K562 (cell line): ENCODE measurements around the gene TUBA1A. TPM values are rescaled to one million over a fixed set of nuclear protein-coding genes. Genes with fewer than 3 reads are reported as not detected.
A peak's percentile ranks its signal among the peaks of the same experiment; 100 is the strongest.

Experiments used
- ARNT ChIP-seq, 2 experiments: fragments of 450-650 bp; IDR thresholded peaks; 2 replicates each; pipeline ENCODE4 v1.6.1; 2016; ENCODE audit warnings: mild to moderate bottlenecking in 1 of 2
- C11orf30 ChIP-seq: fragments of 450-650 bp; IDR thresholded peaks from 2 replicates; pipeline ENCODE4 v1.6.1; 2016; ENCODE audit warnings: low read depth, mild to moderate bottlenecking
- CHAMP1 ChIP-seq: fragments of 450-650 bp; IDR thresholded peaks from 2 replicates; pipeline ENCODE4 v1.6.1; 2016; ENCODE audit warnings: mild to moderate bottlenecking
- CHCHD3 ChIP-seq: fragments of 250-450 bp; sonication (Bioruptor Pico); IDR thresholded peaks from 2 replicates; pipeline ENCODE4 v2.1.2; 2022; ENCODE audit warnings: mild to moderate bottlenecking
- DIDO1 ChIP-seq: fragments of 450-650 bp; IDR thresholded peaks from 2 replicates; pipeline ENCODE4 v1.6.1; 2016; ENCODE audit warnings: low read depth, missing biosample characterization, missing genetic modification characterization
- ESRRB ChIP-seq: fragments of 250-450 bp; sonication (Bioruptor Pico); IDR thresholded peaks from 2 replicates; pipeline ENCODE4 v1.5.0; 2020; ENCODE audit warnings: mild to moderate bottlenecking, moderate library complexity, borderline replicate concordance
- GABPB2 ChIP-seq: fragments of 250-450 bp; sonication (Bioruptor Pico); conservative IDR thresholded peaks from 2 replicates; pipeline ENCODE4 v1.5.1; 2021; ENCODE audit warnings: mild to moderate bottlenecking
- HNRNPLL ChIP-seq: fragments of 200-400 bp; formaldehyde crosslinking; IDR thresholded peaks from 2 replicates; pipeline ENCODE4 v1.6.1; 2017; ENCODE audit warnings: low read length, low read depth, mild to moderate bottlenecking; ENCODE audit not compliant: poor library complexity, severe bottlenecking
- KLF6 ChIP-seq: fragments of 250-450 bp; sonication (Bioruptor Pico); IDR thresholded peaks from 2 replicates; pipeline ENCODE4 v1.4.0; 2020; ENCODE audit warnings: mild to moderate bottlenecking, moderate library complexity, borderline replicate concordance
- LARP7 ChIP-seq: fragments of 450-650 bp; IDR thresholded peaks from 2 replicates; pipeline ENCODE4 v1.6.1; 2016
- MCM5 ChIP-seq: fragments of 450-650 bp; IDR thresholded peaks from 2 replicates; pipeline ENCODE4 v1.6.1; 2016; ENCODE audit warnings: low read depth
- NCOA1 ChIP-seq: fragments of 450-650 bp; IDR thresholded peaks from 2 replicates; pipeline ENCODE4 v1.6.1; 2016; ENCODE audit warnings: low read depth
- NFIX ChIP-seq: fragments of 250-450 bp; sonication (Bioruptor Pico); IDR thresholded peaks from 2 replicates; pipeline ENCODE4 v1.4.0; 2020; ENCODE audit warnings: low read depth, mild to moderate bottlenecking, moderate library complexity
- NR0B1 ChIP-seq: fragments of 450-650 bp; IDR thresholded peaks from one replicate; pipeline ENCODE4 v1.6.1; 2018; ENCODE audit warnings: mild to moderate bottlenecking, moderate library complexity; ENCODE audit not compliant: partially characterized antibody
- PCBP1 ChIP-seq: fragments of 200-400 bp; formaldehyde crosslinking; IDR thresholded peaks from 2 replicates; pipeline ENCODE4 v1.6.1; 2018; ENCODE audit warnings: mild to moderate bottlenecking, low read depth, low read length; ENCODE audit not compliant: poor library complexity, severe bottlenecking
- POLR2A ChIP-seq: fragments of 450-650 bp; conservative IDR thresholded peaks from 2 replicates; pipeline ENCODE4 v1.6.1; 2016
- RAD51 ChIP-seq: fragments of 450-650 bp; IDR thresholded peaks from 2 replicates; pipeline ENCODE4 v1.7.1; 2016; ENCODE audit warnings: low read depth, mild to moderate bottlenecking, borderline replicate concordance
- RBBP5 ChIP-seq: fragments of 200-600 bp; sonication (generic); IDR thresholded peaks from 2 replicates; pipeline ENCODE4 v1.6.1; 2012; ENCODE audit warnings: borderline replicate concordance, mild to moderate bottlenecking, low read length, control low read depth, inconsistent platforms; ENCODE audit not compliant: insufficient read depth, poor library complexity, severe bottlenecking
- TAF1 ChIP-seq: IDR thresholded peaks from 2 replicates; pipeline ENCODE4 v1.6.1; 2011; ENCODE audit warnings: mild to moderate bottlenecking, low read length, moderate library complexity; ENCODE audit not compliant: insufficient read depth, control insufficient read depth, severe bottlenecking; ENCODE audit errors: extremely low read depth
- TCF7 ChIP-seq: sonication (generic); IDR thresholded peaks from 2 replicates; pipeline ENCODE4 v1.6.1; 2016; ENCODE audit warnings: antibody characterized with exemption, borderline replicate concordance
- ZFP1 ChIP-seq: fragments of 450-650 bp; formaldehyde crosslinking; IDR thresholded peaks from 2 replicates; pipeline ENCODE4 v1.4.0; 2020; ENCODE audit warnings: mild to moderate bottlenecking, mixed read lengths
- ZNF165 ChIP-seq: fragments of 250-450 bp; sonication (Bioruptor Pico); IDR thresholded peaks from 2 replicates; pipeline ENCODE4 v1.4.0; 2020; ENCODE audit warnings: borderline replicate concordance
- ZNF239 ChIP-seq: fragments of 250-450 bp; sonication (Bioruptor Pico); IDR thresholded peaks from 2 replicates; pipeline ENCODE4 v1.4.0; 2020; ENCODE audit warnings: mild to moderate bottlenecking
- ZZZ3 ChIP-seq: fragments of 450-650 bp; IDR thresholded peaks from 2 replicates; pipeline ENCODE4 v1.6.1; 2016; ENCODE audit warnings: antibody characterized with exemption, mild to moderate bottlenecking, moderate library complexity
- polyA plus RNA-seq, 8 experiments: library from polyadenylated mRNA; depleted of rRNA in 4 of 8; stranded (reverse) in 5 of 8; unstranded in 3 of 8; fragments of >200 nt; fragmentation: Nextera tagmentation in 2 of 8; fragmentation: Illumina TruSeq in 1 of 8; extraction: Ambion mirVana in 2 of 8; extraction: Trizol in 1 of 8; gene quantifications; 2 replicates each; pipeline versions ENCODE4 v1.2.1 to v1.2.3, GENCODE V29; 2011 to 2014; ENCODE audit warnings: inconsistent platforms in 1 of 8, missing spikeins in 1 of 8
- total RNA-seq, 7 experiments: library from RNA; depleted of rRNA in 6 of 7; stranded (reverse); fragments of >200 nt in 6 of 7; fragmentation: Illumina TruSeq in 2 of 7; extraction: Trizol in 2 of 7; gene quantifications; 2 replicates each; pipeline versions ENCODE4 v1.2.1 to v1.2.3, GENCODE V29; 2011 to 2021; ENCODE audit warnings: low replicate concordance in 1 of 7
- TF ChIP-seq, protein P1 (sequence below): sonication (generic); formaldehyde crosslinking; IDR thresholded peaks from 2 replicates; pipeline ENCODE4 v1.8.0; 2022; ENCODE audit warnings: missing genetic modification reagents, mild to moderate bottlenecking, borderline replicate concordance

The TUBA1A gene
- total and polyA plus RNA-seq, 9 of the 15 experiments (the other 6 are each of a cell fraction or from before 2014, with no cell fraction given): 7.4 to 45.1 (median 11.9) TPM

DNA sequence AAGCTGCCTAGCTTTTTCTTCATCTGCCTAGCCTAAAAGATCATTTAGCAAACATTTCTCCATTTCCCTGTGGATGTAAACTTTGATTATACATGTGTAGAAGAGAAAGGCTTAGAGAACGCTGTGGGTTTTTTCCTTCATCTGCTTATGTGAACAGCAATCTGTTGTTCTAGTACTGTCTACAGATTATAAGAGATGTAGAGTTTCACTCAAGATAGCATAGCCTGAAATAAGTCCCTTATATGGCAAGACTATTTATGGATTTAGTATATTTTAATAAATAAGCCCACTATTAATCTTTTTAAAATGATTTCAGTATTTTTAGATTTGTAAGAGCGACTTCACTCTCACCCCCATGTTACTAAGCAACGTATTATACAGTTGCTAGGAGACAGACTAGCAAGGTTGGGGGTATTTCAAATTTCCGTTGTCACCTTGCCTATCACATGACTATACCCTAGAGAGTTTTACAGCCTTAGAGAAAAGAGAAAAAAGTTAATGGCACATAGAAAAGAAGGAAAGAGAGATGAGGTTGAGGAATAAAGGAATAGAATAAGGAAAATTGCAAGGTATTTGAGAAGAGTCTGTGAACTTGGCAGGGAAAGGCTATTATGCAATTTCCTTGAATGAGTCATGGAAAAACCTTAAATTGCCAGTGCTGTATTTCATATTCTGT, 12.2 kb upstream of the TUBA1A start (continued):
- TF ChIP-seq NCOA1 (0 out of 2 replicates have a peak, but pooled peaks have one; percentile 44), CHAMP1 (no peak), NR0B1 (no peak), POLR2A (no peak), RAD51 (peak; percentile 72; the same call in 1 of the 2 replicates), ZNF239 (CRISPR knock-in tag) (no peak), TAF1 (no peak), RBBP5 (no peak), ZNF165 (CRISPR knock-in tag) (no peak), GABPB2 (CRISPR knock-in tag) (no peak), ZFP1 (CRISPR knock-in tag) (no peak), NFIX (CRISPR knock-in tag) (no peak), LARP7 (no peak), HNRNPLL (no peak), DIDO1 (no peak), TCF7 (no peak), MCM5 (no peak), PCBP1 (no peak), ARNT (IDR thresholded peaks at IDR 0.05) (no peak; a peak in 1 of 4 replicates), ZZZ3 (no peak), CHCHD3 (no peak), C11orf30 (peak; percentile 83), KLF6 (no peak), ESRRB (CRISPR knock-in tag) (no peak)
- TF ChIP-seq, protein P1, sequence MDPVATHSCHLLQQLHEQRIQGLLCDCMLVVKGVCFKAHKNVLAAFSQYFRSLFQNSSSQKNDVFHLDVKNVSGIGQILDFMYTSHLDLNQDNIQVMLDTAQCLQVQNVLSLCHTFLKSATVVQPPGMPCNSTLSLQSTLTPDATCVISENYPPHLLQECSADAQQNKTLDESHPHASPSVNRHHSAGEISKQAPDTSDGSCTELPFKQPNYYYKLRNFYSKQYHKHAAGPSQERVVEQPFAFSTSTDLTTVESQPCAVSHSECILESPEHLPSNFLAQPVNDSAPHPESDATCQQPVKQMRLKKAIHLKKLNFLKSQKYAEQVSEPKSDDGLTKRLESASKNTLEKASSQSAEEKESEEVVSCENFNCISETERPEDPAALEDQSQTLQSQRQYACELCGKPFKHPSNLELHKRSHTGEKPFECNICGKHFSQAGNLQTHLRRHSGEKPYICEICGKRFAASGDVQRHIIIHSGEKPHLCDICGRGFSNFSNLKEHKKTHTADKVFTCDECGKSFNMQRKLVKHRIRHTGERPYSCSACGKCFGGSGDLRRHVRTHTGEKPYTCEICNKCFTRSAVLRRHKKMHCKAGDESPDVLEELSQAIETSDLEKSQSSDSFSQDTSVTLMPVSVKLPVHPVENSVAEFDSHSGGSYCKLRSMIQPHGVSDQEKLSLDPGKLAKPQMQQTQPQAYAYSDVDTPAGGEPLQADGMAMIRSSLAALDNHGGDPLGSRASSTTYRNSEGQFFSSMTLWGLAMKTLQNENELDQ: no peak
